Gastrocnemius medialis (tissue), 4 donors: ENCODE measurements around the gene CLEC20A.

Experiments used
- POLR2A ChIP-seq, 2 donors: fragments of 450-650 bp; IDR thresholded peaks; one replicate each; pipeline ENCODE4 v1.6.1; 2017; ENCODE audit warnings: antibody characterized with exemption in 2 of 2, mild to moderate bottlenecking in 2 of 2, moderate library complexity in 2 of 2
- TF ChIP-seq, protein P1 (sequence below), 5 experiments: fragments of 450-650 bp in 3 of 5; fragments of 200-600 bp in 2 of 5; sonication (generic) in 2 of 5; IDR thresholded peaks in 4 of 5; conservative IDR thresholded peaks in 1 of 5; 1 replicate in 4 of 5; 2 replicates in 1 of 5; pipeline ENCODE4 v1.5.1; 2016 to 2019; ENCODE audit warnings: antibody characterized with exemption in 5 of 5, mild to moderate bottlenecking in 3 of 5, moderate library complexity in 3 of 5

DNA sequence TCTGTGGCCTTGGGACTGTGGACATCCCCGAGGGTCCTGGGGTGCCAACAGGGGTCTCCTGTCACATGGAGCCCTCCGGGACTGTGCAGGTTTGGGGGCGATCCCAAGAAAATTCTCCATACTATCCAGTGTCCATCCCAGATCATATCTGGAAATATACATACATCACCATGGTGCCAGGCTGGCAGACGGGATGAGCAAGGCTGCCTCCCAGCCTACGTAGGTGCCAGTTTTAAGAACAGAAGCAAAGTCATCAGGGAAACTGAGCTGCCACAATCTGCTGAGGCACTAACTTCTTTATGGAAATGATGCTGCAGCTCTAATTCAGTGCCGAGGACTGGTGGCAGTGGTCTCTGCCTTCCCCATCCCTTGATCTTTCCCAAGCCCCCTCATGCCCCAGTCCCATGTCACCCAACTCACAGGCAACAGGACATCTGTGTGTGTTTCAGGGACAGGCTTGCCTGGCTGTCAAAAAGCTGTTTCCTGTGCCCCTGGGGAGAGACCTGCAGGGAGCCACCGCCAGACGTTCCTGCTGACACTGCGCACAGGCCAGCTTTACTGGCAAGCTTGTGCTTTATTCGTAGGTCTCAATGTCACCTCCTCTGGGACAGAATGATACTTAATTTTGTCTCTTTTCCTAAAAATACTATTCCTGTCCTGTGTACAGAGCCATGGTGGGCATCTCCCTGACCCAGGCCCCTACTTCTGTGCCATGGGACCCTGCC, 31.6 kb upstream of the CLEC20A start:
- TF ChIP-seq, protein P1, sequence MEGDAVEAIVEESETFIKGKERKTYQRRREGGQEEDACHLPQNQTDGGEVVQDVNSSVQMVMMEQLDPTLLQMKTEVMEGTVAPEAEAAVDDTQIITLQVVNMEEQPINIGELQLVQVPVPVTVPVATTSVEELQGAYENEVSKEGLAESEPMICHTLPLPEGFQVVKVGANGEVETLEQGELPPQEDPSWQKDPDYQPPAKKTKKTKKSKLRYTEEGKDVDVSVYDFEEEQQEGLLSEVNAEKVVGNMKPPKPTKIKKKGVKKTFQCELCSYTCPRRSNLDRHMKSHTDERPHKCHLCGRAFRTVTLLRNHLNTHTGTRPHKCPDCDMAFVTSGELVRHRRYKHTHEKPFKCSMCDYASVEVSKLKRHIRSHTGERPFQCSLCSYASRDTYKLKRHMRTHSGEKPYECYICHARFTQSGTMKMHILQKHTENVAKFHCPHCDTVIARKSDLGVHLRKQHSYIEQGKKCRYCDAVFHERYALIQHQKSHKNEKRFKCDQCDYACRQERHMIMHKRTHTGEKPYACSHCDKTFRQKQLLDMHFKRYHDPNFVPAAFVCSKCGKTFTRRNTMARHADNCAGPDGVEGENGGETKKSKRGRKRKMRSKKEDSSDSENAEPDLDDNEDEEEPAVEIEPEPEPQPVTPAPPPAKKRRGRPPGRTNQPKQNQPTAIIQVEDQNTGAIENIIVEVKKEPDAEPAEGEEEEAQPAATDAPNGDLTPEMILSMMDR (IDR thresholded peaks at IDR 0.05 in 4 of 5, conservative IDR thresholded peaks at IDR 0.05 in 1 of 5) = no peak
- no peak for TF ChIP-seq POLR2A (IDR thresholded peaks at IDR 0.05)
